ENCODE results near the gene WDR49. TPM values are rescaled to one million over a fixed set of nuclear protein-coding genes. Genes with fewer than 3 reads are reported as not detected.
A peak's percentile ranks its signal among the peaks of the same experiment; 100 is the strongest.

The WDR49 gene
- total RNA-seq, 1 donor from 2014 or later, result not detected

- Mint-ChIP-seq H3K27me3 (ENCODE audit: insufficient read depth, low read depth) (no peaks in the 10 kb centered on the region), H3K4me3 (no peak overlapping the region), H3K36me3 (peaks cover 2% of the 10 kb centered on the region), H3K27ac (no peak overlapping the region), H3K9me3 (no peaks in the 10 kb centered on the region), H3K4me1 (peaks cover 8% of the 10 kb centered on the region)
- Histone ChIP-seq H3K27me3 (no peaks in the 10 kb centered on the region), H3K9me3 (ENCODE audit: low read depth) (no peaks in the 10 kb centered on the region), H3K4me3 (no peak overlapping the region), H3K27ac (no peak overlapping the region), H3K4me2 (no peak overlapping the region), H3F3A (ENCODE audit: low read depth) (no peaks in the 10 kb centered on the region), H3K4me1 (no peaks in the 10 kb centered on the region), H3K36me3 (no peaks in the 10 kb centered on the region), H3K9ac (no peak overlapping the region), H2AFZ (replicated peaks) (no peak overlapping the region), H3K79me2 (ENCODE audit: low read depth) (no peaks in the 10 kb centered on the region), H4K20me1 (ENCODE audit: low read depth) (no peaks in the 10 kb centered on the region)
- TF ChIP-seq EZH2 (IDR thresholded peaks at IDR 0.05), result no peak
- no peak for TF ChIP-seq EZH2phosphoT487 (IDR thresholded peaks at IDR 0.05)
- no peak for TF ChIP-seq CTCF (IDR thresholded peaks at IDR 0.05)
- no peak for DNase-seq (ENCODE audit: low spot score)
Observed at GRCh38 chr3:167554898-167555297, 98.8 kb downstream of the WDR49 start.

GRCh38 chr3:167538081-167538480, 115.7 kb downstream of the WDR49 start:
- no peaks in the 10 kb centered on the region for H3K4me1 Mint-ChIP-seq
- Histone ChIP-seq H3F3A (ENCODE audit: low read depth) (no peaks in the 10 kb centered on the region), H4K20me1 (ENCODE audit: low read depth) (no peaks in the 10 kb centered on the region), H3K36me3 (no peaks in the 10 kb centered on the region), H3K4me1 (no peaks in the 10 kb centered on the region), H3K4me3 (no peak overlapping the region), H2AFZ (replicated peaks) (no peak overlapping the region), H3K9me3 (ENCODE audit: low read depth) (no peaks in the 10 kb centered on the region), H3K79me2 (ENCODE audit: low read depth) (no peaks in the 10 kb centered on the region), H3K27me3 (no peaks in the 10 kb centered on the region), H3K27ac (no peak overlapping the region), H3K4me2 (no peak overlapping the region), H3K9ac (no peak overlapping the region)
- no peaks in the 10 kb centered on the region for H3K27me3 Mint-ChIP-seq (ENCODE audit: insufficient read depth, low read depth)
- no peak overlapping the region for H3K27ac Mint-ChIP-seq
- H3K36me3 Mint-ChIP-seq, result peaks cover 1% of the 10 kb centered on the region
- no peak for DNase-seq (ENCODE audit: low spot score)
- peaks cover 19% of the 10 kb centered on the region for H3K9me3 Mint-ChIP-seq
- no peak overlapping the region for H3K4me3 Mint-ChIP-seq
- TF ChIP-seq CTCF (IDR thresholded peaks at IDR 0.05) (no peak), EZH2phosphoT487 (IDR thresholded peaks at IDR 0.05) (no peak), EZH2 (IDR thresholded peaks at IDR 0.05) (no peak)

- H3F3A ChIP-seq (ENCODE audit: low read depth), result no peaks in the 10 kb centered on the region
- H3K4me3 ChIP-seq, result no peak overlapping the region
- Mint-ChIP-seq H3K4me3 (no peak overlapping the region), H3K4me1 (no peaks in the 10 kb centered on the region), H3K36me3 (peaks cover 4% of the 10 kb centered on the region), H3K9me3 (peaks cover 6% of the 10 kb centered on the region), H3K27ac (no peak overlapping the region), H3K27me3 (ENCODE audit: insufficient read depth, low read depth) (no peaks in the 10 kb centered on the region)
- no peaks in the 10 kb centered on the region for H3K9me3 ChIP-seq (ENCODE audit: low read depth)
- H3K27ac ChIP-seq, result no peak overlapping the region
- TF ChIP-seq EZH2 (IDR thresholded peaks at IDR 0.05), result no peak
- no peak for TF ChIP-seq EZH2phosphoT487 (IDR thresholded peaks at IDR 0.05)
- TF ChIP-seq CTCF (IDR thresholded peaks at IDR 0.05), result no peak
- no peaks in the 10 kb centered on the region for H3K36me3 ChIP-seq
- H3K79me2 ChIP-seq (ENCODE audit: low read depth), result no peaks in the 10 kb centered on the region
- peak overlapping the region; percentile 17 for H2AFZ ChIP-seq (replicated peaks)
- no peak overlapping the region for H3K4me2 ChIP-seq
- H3K9ac ChIP-seq, result no peak overlapping the region
- no peak for DNase-seq (ENCODE audit: low spot score)
- no peaks in the 10 kb centered on the region for H3K27me3 ChIP-seq
- H4K20me1 ChIP-seq (ENCODE audit: low read depth), result no peaks in the 10 kb centered on the region
- no peaks in the 10 kb centered on the region for H3K4me1 ChIP-seq
Observed at GRCh38 chr3:167521006-167521355, 132.8 kb downstream of the WDR49 start.
